IPS-15b (cell line): ENCODE results near the gene HYOU1.
"Not testable (repeated sequence)": the region's sequence is repeated elsewhere in the genome, so short reads cannot be mapped to it uniquely, and the experiment has no call there.

Experiments used
- H3K27me3 ChIP-seq: one replicate; pipeline ENCODE4 v1.6.1; 2013; ENCODE audit warnings: low read length; ENCODE audit not compliant: control insufficient read depth, insufficient read depth
- H3K36me3 ChIP-seq: one replicate; pipeline ENCODE4 v1.6.1; 2013; ENCODE audit warnings: low read length; ENCODE audit not compliant: control insufficient read depth, insufficient read depth
- H3K4me1 ChIP-seq: one replicate; pipeline ENCODE4 v1.6.1; 2013; ENCODE audit warnings: mild to moderate bottlenecking, low read length; ENCODE audit not compliant: control insufficient read depth, insufficient read depth
- H3K4me3 ChIP-seq: one replicate; pipeline ENCODE4 v1.5.1; 2013; ENCODE audit warnings: low read depth, low read length
- H3K9ac ChIP-seq: one replicate; pipeline ENCODE4 v1.6.1; 2013; ENCODE audit warnings: low read depth, mild to moderate bottlenecking, low read length
- H3K9me3 ChIP-seq: one replicate; pipeline ENCODE4 v1.6.1; 2013; ENCODE audit warnings: mild to moderate bottlenecking, low read length; ENCODE audit not compliant: control insufficient read depth, insufficient read depth

Gene HYOU1

GRCh38 chr11:119078675-119079420 lies 21.8 kb upstream of the HYOU1 start:
- Histone ChIP-seq H3K36me3 (peaks cover 42% of the 10 kb centered on the region), H3K4me3 (no peak overlapping the region), H3K27me3 (no peaks in the 10 kb centered on the region)

GRCh38 chr11:119077839-119078238 lies 20.8 kb upstream of the HYOU1 start:
- H3K27me3 ChIP-seq = no peaks in the 10 kb centered on the region
- H3K4me3 ChIP-seq = no peak overlapping the region
- H3K9me3 ChIP-seq = no peaks in the 10 kb centered on the region
- H3K36me3 ChIP-seq = peaks cover 47% of the 10 kb centered on the region
- H3K4me1 ChIP-seq = no peaks in the 10 kb centered on the region
- no peak overlapping the region for H3K9ac ChIP-seq

More at GRCh38 chr11:119078675-119079420, 21.8 kb upstream of the HYOU1 start:
- Histone ChIP-seq H3K9me3 (no peaks in the 10 kb centered on the region), H3K4me1 (no peaks in the 10 kb centered on the region), H3K9ac (no peak overlapping the region)

GRCh38 chr11:119067371-119068222 lies 10.6 kb upstream of the HYOU1 start, which contains the start of gene VPS11:
TSS of gene VPS11 (plus strand) at chr11:119067818. CDS start at chr11:119067824, 6 bp downstream.
- Histone ChIP-seq H3K9ac (peak within 1 kb of the TSS; percentile 85), H3K36me3 (no peaks in the 10 kb centered on the region), H3K4me3 (peak within 1 kb of the TSS; percentile 89), H3K9me3 (no peaks in the 10 kb centered on the region), H3K4me1 (no peaks in the 10 kb centered on the region), H3K27me3 (no peaks in the 10 kb centered on the region)

GRCh38 chr11:119065369-119065768 lies 8.4 kb upstream of the HYOU1 start:
- H3K9me3 ChIP-seq = no peaks in the 10 kb centered on the region
- H3K4me1 ChIP-seq = no peaks in the 10 kb centered on the region
- no peaks in the 10 kb centered on the region for H3K27me3 ChIP-seq
- H3K9ac ChIP-seq = no peak overlapping the region
- H3K36me3 ChIP-seq = no peaks in the 10 kb centered on the region
- no peak overlapping the region for H3K4me3 ChIP-seq

- H3K27me3 ChIP-seq = no peaks in the 10 kb centered on the region
- H3K9ac ChIP-seq = no peak overlapping the region
- H3K4me3 ChIP-seq = no peak overlapping the region
- H3K36me3 ChIP-seq = no peaks in the 10 kb centered on the region
- no peaks in the 10 kb centered on the region for H3K4me1 ChIP-seq
- H3K9me3 ChIP-seq = no peaks in the 10 kb centered on the region
Observed at GRCh38 chr11:119062779-119063178, 5.8 kb upstream of the HYOU1 start.

- Histone ChIP-seq H3K36me3 (no peaks in the 10 kb centered on the region), H3K9me3 (no peaks in the 10 kb centered on the region), H3K4me3 (no peak overlapping the region)
Observed at GRCh38 chr11:119061256-119061655, 4.3 kb upstream of the HYOU1 start.

GRCh38 chr11:119059128-119059527 lies 2.1 kb upstream of the HYOU1 start:
- not testable (repeated sequence) for H3K27me3 ChIP-seq, H3K4me3 ChIP-seq, H3K9me3 ChIP-seq, H3K9ac ChIP-seq, H3K4me1 ChIP-seq
- H3K36me3 ChIP-seq = peaks cover 14% of the 10 kb centered on the region

More at GRCh38 chr11:119061256-119061655, 4.3 kb upstream of the HYOU1 start:
- H3K27me3 ChIP-seq = no peaks in the 10 kb centered on the region
- H3K4me1 ChIP-seq = no peaks in the 10 kb centered on the region
- H3K9ac ChIP-seq = no peak overlapping the region

- peak overlapping the region; percentile 79 for H3K9ac ChIP-seq
- H3K9me3 ChIP-seq = no peaks in the 10 kb centered on the region
Observed at GRCh38 chr11:119056421-119056999, 495 bp downstream of the HYOU1 start.

GRCh38 chr11:119055901-119056300 lies 1.1 kb downstream of the HYOU1 start:
- Histone ChIP-seq H3K9me3 (no peaks in the 10 kb centered on the region), H3K4me3 (peak overlapping the region; percentile 87), H3K36me3 (peaks cover 46% of the 10 kb centered on the region), H3K9ac (peak overlapping the region; percentile 79), H3K27me3 (no peaks in the 10 kb centered on the region), H3K4me1 (peaks cover 3% of the 10 kb centered on the region)

More at GRCh38 chr11:119056421-119056999, 495 bp downstream of the HYOU1 start:
- Histone ChIP-seq H3K27me3 (no peaks in the 10 kb centered on the region), H3K36me3 (peaks cover 40% of the 10 kb centered on the region), H3K4me3 (peak overlapping the region; percentile 87), H3K4me1 (peaks cover 3% of the 10 kb centered on the region)

GRCh38 chr11:119054418-119054817 lies 2.6 kb downstream of the HYOU1 start:
- peaks cover 3% of the 10 kb centered on the region for H3K4me1 ChIP-seq
- H3K27me3 ChIP-seq = no peaks in the 10 kb centered on the region
- H3K4me3 ChIP-seq = no peak overlapping the region
- H3K36me3 ChIP-seq = peaks cover 56% of the 10 kb centered on the region
- H3K9ac ChIP-seq = no peak overlapping the region
- H3K9me3 ChIP-seq = no peaks in the 10 kb centered on the region

GRCh38 chr11:119052163-119052814 lies 4.7 kb downstream of the HYOU1 start:
- Histone ChIP-seq H3K9ac (no peak overlapping the region), H3K4me3 (no peak overlapping the region), H3K27me3 (no peaks in the 10 kb centered on the region), H3K9me3 (no peaks in the 10 kb centered on the region), H3K4me1 (peaks cover 3% of the 10 kb centered on the region), H3K36me3 (peaks cover 77% of the 10 kb centered on the region)
